HL-60 (cell line): Measurements from ENCODE around the gene CPTP.
A peak's percentile ranks its signal among the peaks of the same experiment; 100 is the strongest.

ENCODE experiments used
- DNase-seq, 2 experiments: peaks; one replicate each; pipeline ENCODE4 v3.0.0-alpha.2; 2010 to 2020; ENCODE audit warnings: low read depth in 1 of 2, low spot score in 1 of 2
- H3K27ac ChIP-seq: fragments of 250-450 bp; sonication (Bioruptor Pico); replicated peaks from 2 replicates; pipeline ENCODE4 v1.5.1; 2020; ENCODE audit warnings: mild to moderate bottlenecking, moderate library complexity
- H3K27me3 ChIP-seq: fragments of 250-450 bp; sonication (Bioruptor Pico); 2 replicates; pipeline ENCODE4 v1.5.1; 2021; ENCODE audit warnings: mild to moderate bottlenecking, moderate library complexity; ENCODE audit not compliant: insufficient read depth, poor library complexity, severe bottlenecking
- H3K4me3 ChIP-seq: replicated peaks from 2 replicates; pipeline ENCODE4 v1.5.1; 2011; ENCODE audit warnings: mild to moderate bottlenecking, control low read depth, low read length; ENCODE audit not compliant: insufficient read depth
- CTCF ChIP-seq: IDR thresholded peaks from one replicate; pipeline ENCODE4 v1.5.1; 2011; ENCODE audit warnings: low read length, control low read depth, inconsistent platforms; ENCODE audit not compliant: insufficient read depth
- GABPA ChIP-seq: IDR thresholded peaks from 2 replicates; pipeline ENCODE4 v1.6.1; 2012; ENCODE audit warnings: low read depth
- POLR2AphosphoS5 ChIP-seq: IDR thresholded peaks from 2 replicates; pipeline ENCODE4 v1.6.1; 2012; ENCODE audit warnings: low read depth
- REST ChIP-seq: IDR thresholded peaks from 2 replicates; pipeline ENCODE4 v1.6.1; 2012; ENCODE audit warnings: low read depth; ENCODE audit not compliant: insufficient replicate concordance
- SPI1 ChIP-seq: IDR thresholded peaks from 2 replicates; pipeline ENCODE4 v1.6.1; 2012; ENCODE audit warnings: low read depth, mild to moderate bottlenecking, borderline replicate concordance

Gene CPTP

GRCh38 chr1:1324084-1324523 lies 498 bp upstream of the CPTP start:
- H3K27ac ChIP-seq: peak overlapping the region; percentile 79
- no peaks in the 10 kb centered on the region for H3K27me3 ChIP-seq
- no peak for DNase-seq
- TF ChIP-seq REST: no peak
- no peak for TF ChIP-seq SPI1
- no peak for TF ChIP-seq CTCF
- no peak for TF ChIP-seq GABPA
- no peak for TF ChIP-seq POLR2AphosphoS5
- H3K4me3 ChIP-seq: peak overlapping the region; percentile 93

DNA sequence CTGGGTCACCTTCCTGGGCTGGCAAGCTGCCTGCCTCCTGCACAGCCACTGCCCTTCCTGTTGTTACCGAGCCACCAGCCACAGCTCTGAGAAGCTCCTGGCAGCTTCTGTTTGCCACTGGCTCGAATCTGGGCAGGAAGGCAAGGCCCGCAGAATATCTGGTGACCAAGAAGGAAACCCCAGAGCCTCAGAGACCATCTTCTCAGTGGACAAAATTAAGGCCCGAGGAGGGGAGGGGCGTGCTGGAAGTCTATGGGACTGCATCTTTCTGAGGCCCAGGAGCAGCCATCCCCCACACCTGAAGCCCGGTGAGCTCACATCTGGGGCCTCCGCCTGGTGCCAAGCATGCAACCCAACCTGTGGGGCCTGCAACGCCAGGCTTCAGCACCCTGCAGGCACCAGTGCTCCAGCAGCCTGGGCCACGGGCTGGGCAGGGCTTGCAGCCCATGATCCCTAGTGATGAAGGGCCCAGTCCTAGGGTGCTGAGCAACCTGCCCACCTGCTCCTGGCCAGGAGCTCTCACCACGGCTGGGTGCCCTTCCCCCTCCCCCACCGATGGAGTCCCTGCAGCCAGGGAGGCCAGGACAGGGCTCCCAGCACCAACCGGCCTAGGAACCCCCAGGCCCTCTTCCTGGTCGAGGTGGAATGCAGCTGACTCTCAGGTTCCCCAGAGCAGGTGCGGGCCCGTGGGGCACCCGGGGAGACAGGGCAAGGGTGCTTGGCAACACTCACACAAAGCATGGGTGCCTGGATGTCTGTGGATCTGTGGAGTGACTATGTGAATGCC lies 879 bp downstream of the CPTP start:
- DNase-seq: peak in 1 of 2 experiments; percentile 23
- Histone ChIP-seq H3K27ac (peak overlapping the region; percentile 79), H3K27me3 (no peaks in the 10 kb centered on the region), H3K4me3 (peak overlapping the region; percentile 93)
- no peak for TF ChIP-seq CTCF

DNA sequence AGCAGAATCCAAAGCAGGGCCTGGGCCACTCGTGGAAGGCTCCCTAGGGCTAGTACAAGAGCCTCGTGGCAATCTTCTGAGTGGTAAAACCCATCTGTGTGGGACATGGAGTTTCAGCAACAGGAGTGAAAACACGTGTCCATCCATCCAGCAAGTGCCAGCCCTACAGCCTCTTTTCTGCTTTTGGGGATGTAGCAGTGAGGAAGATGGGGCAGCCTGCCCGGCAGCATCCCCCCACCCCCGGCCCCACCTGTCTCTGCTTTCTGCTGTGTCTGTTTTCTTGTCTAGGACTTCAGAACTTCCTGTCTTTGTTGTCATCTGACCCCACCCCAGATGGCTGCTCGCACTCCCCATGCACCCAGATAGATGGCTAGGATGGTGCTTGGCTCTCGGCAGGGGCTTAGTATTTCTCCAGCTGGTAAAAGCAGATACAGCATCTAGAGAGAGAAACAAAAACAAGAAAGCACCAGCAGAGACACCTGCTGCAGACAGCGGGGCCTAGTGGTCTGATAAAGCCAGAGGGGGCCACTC lies 1.5 kb downstream of the CPTP start:
- H3K27ac ChIP-seq: no peak overlapping the region
- H3K4me3 ChIP-seq: no peak overlapping the region
- H3K27me3 ChIP-seq: no peaks in the 10 kb centered on the region
- TF ChIP-seq REST: no peak
- no peak for TF ChIP-seq CTCF
- TF ChIP-seq GABPA: no peak
- no peak for TF ChIP-seq SPI1
- no peak for TF ChIP-seq POLR2AphosphoS5
- no peak for DNase-seq
